Measurements from ENCODE around the gene NISCH.

- no peak for TF ChIP-seq EZH2phosphoT487 (IDR thresholded peaks at IDR 0.05; ENCODE audit: low read depth)
- TF ChIP-seq CTCF (IDR thresholded peaks at IDR 0.05; ENCODE audit: low read depth, low read length), result no peak
Measured at GRCh38 chr3:52456800-52457183, 1.4 kb downstream of the NISCH start.

Measured in OCI-LY3 (cell line).